A549 (cell line): ENCODE results near the gene TPO.

Source experiments
- HES2 ChIP-seq: fragments of >200 bp; sonication (Bioruptor Twin); formaldehyde crosslinking; IDR thresholded peaks from 2 replicates; pipeline ENCODE4 v1.6.1; 2016
- RAD21 ChIP-seq, 2 experiments: fragments of >200 bp in 1 of 2; sonication (Bioruptor Twin) in 1 of 2; formaldehyde crosslinking in 1 of 2; IDR thresholded peaks in 1 of 2; conservative IDR thresholded peaks in 1 of 2; 2 replicates in 1 of 2; 3 replicates in 1 of 2; pipeline ENCODE4 v1.6.1; 2012 to 2018; ENCODE audit warnings: inconsistent platforms in 1 of 2
- RCOR1 ChIP-seq: fragments of 150-350 bp; IDR thresholded peaks from 2 replicates; pipeline ENCODE4 v1.6.1; 2014; ENCODE audit warnings: antibody characterized with exemption, low read length, low read depth
- TF ChIP-seq, protein P1 (sequence below): fragments of >200 bp; sonication (Bioruptor Twin); formaldehyde crosslinking; IDR thresholded peaks from 3 replicates; pipeline ENCODE4 v1.5.1; 2016

DNA sequence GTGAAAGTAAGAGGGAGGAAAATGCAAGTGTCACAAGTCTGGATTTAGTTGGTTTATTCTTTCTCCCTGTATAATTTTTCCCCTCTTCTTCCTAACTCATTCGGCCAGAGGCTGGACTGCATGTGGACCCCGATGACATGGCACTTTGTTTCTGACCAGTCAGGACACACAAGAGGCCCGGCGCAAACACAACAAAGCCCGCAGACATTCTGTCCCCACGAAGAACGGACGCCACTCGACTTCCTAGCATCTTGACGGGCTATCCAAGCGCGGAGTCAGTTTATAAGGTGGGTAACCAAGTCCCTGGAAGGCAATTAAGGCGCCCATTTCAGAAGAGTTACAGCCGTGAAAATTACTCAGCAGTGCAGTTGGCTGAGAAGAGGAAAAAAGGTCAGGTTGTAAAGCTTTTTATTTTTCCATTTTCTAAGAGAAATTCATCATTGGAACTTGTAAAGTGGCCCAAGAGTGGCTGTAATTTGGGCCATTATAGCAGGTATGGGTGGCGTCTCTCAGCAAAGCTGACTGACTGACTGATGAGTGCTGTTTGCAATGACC is at the start of gene TPO:
- no peak for TF ChIP-seq RAD21 (conservative IDR thresholded peaks at IDR 0.05 in 1 of 2, IDR thresholded peaks at IDR 0.05 in 1 of 2)
- TF ChIP-seq, protein P1, sequence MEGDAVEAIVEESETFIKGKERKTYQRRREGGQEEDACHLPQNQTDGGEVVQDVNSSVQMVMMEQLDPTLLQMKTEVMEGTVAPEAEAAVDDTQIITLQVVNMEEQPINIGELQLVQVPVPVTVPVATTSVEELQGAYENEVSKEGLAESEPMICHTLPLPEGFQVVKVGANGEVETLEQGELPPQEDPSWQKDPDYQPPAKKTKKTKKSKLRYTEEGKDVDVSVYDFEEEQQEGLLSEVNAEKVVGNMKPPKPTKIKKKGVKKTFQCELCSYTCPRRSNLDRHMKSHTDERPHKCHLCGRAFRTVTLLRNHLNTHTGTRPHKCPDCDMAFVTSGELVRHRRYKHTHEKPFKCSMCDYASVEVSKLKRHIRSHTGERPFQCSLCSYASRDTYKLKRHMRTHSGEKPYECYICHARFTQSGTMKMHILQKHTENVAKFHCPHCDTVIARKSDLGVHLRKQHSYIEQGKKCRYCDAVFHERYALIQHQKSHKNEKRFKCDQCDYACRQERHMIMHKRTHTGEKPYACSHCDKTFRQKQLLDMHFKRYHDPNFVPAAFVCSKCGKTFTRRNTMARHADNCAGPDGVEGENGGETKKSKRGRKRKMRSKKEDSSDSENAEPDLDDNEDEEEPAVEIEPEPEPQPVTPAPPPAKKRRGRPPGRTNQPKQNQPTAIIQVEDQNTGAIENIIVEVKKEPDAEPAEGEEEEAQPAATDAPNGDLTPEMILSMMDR = no peak
- no peak for TF ChIP-seq HES2
- TF ChIP-seq RCOR1 = no peak
